ENCODE results near the gene PPM1M.
A peak's percentile ranks its signal among the peaks of the same experiment; 100 is the strongest.

The PPM1M gene

DNA sequence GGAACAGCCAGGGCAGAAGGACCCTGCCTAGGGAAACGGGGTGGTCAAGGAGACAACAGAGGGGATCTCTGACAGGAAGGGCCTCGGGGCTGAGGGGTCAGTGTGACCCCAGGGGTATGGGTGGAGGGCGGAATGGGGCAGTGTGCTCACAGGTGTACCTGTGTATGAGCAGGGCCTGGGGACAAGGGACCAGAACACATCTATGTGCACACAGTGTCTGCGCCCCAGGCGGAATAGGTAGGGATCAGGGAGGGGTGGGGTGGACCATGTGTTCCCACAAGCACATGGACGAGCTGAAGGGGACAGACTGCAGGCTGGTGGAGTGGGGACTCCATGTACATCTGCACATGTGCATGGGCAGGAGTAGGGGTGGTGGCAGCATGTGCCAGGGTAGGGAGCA lies 15.1 kb upstream of the PPM1M start:
- H3K27ac ChIP-seq (ENCODE audit: low read depth, low read length): no peak overlapping the region
- H3K9me3 ChIP-seq (ENCODE audit: control insufficient read depth in 5 of 5, low read length in 5 of 5): no peaks in the 10 kb centered on the region
- no peak overlapping the region for H3K4me3 ChIP-seq (ENCODE audit: low read depth in 1 of 5, low read length in 5 of 5)
- H3K27me3 ChIP-seq (ENCODE audit: control insufficient read depth in 5 of 5, insufficient read depth in 4 of 5, low read length in 5 of 5): no peaks in the 10 kb centered on the region
- H3K4me1 ChIP-seq (ENCODE audit: control insufficient read depth in 5 of 5, insufficient read depth in 5 of 5, low read length in 5 of 5): peaks cover 1 to 42% (median 35%) of the 10 kb centered on the region in 5 donors
- H3K9ac ChIP-seq (ENCODE audit: low read length in 5 of 5): no peak overlapping the region
- H3K36me3 ChIP-seq (ENCODE audit: control insufficient read depth in 5 of 5, insufficient read depth in 5 of 5, low read length in 5 of 5): peaks cover 0 to 73% (median 62%) of the 10 kb centered on the region in 5 donors

DNA sequence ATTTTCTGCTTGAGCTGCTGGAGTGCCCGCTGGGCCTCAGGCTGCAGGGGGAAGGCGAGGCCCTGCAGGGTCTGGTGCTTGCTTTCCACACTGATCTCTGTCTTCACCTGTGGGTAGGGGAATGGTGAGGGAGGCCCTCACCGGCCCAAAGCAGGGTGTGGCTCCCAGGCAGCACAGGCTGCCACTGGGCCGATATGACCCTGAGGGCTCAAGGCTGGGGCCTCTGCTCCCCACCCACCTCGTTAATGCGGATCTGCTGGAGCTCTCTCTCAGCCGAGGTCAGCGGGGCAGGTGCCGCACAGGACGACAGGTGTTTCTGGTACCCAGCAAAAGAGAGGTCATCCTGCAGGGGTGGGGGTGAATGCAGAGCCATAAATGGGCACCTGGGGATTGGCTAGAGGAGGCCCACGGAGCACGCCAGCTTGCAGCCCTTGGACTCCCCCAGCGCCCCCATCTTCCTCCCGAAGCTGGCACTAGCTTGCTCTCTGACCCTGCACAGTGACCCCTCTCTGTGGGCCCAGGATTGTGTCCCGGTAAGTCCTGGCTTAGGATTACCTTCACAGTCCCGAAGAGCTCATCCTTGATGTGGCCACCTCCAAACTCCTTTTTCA lies 14.6 kb upstream of the PPM1M start:
- H3K9ac ChIP-seq (ENCODE audit: low read length in 5 of 5): no peak overlapping the region
- H3K4me1 ChIP-seq (ENCODE audit: control insufficient read depth in 5 of 5, insufficient read depth in 5 of 5, low read length in 5 of 5): peaks cover 1 to 47% (median 39%) of the 10 kb centered on the region in 5 donors
- H3K27me3 ChIP-seq (ENCODE audit: control insufficient read depth in 5 of 5, insufficient read depth in 4 of 5, low read length in 5 of 5): no peaks in the 10 kb centered on the region
- no peak overlapping the region for H3K27ac ChIP-seq (ENCODE audit: low read depth, low read length)
- peaks cover 0 to 73% (median 62%) of the 10 kb centered on the region in 5 donors for H3K36me3 ChIP-seq (ENCODE audit: control insufficient read depth in 5 of 5, insufficient read depth in 5 of 5, low read length in 5 of 5)
- no peaks in the 10 kb centered on the region for H3K9me3 ChIP-seq (ENCODE audit: control insufficient read depth in 5 of 5, low read length in 5 of 5)
- H3K4me3 ChIP-seq (ENCODE audit: low read depth in 1 of 5, low read length in 5 of 5): no peak overlapping the region

DNA sequence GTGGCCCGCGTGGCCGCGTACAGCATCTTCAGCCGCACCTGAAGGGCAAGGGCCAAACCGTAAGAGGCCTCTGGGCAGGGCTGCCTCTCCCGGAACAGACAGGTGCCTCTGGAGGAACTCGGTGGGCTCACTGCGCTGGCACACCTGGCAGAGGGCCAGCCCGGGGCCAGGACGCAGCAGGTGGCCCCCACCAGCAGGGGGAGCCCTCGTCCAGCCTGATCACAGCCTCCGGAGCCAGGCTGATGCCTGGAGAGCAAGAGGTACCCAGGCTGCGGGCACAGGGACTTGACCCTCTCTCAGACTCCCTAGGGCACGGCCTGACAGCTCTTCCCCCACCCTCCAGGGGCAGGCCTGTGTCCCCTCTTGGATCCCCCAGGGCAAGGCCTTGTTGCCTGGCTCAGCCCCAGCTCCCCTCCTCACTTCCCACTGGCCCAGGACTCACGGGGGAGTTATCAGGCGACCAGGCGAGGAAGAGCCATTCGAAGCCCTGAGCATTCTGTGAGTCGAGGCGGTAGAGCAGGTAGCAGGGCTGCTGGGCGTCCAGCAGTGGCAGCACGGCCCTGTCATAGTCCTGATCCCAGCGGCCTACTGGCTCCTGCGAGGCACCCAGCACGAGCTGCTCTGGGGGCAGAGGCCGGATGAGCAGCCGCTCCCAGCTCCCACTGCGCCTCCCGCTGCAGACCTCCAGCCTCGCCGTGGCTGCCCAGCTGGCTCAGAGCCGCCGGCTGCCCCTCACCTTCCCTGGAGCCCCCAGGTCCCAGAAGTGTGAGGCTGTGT lies 13.9 kb upstream of the PPM1M start:
- H3K27me3 ChIP-seq (ENCODE audit: control insufficient read depth in 5 of 5, insufficient read depth in 4 of 5, low read length in 5 of 5): no peaks in the 10 kb centered on the region
- peaks cover 1 to 53% (median 45%) of the 10 kb centered on the region in 5 donors for H3K4me1 ChIP-seq (ENCODE audit: control insufficient read depth in 5 of 5, insufficient read depth in 5 of 5, low read length in 5 of 5)
- no peaks in the 10 kb centered on the region for H3K9me3 ChIP-seq (ENCODE audit: control insufficient read depth in 5 of 5, low read length in 5 of 5)
- peaks cover 0 to 73% (median 62%) of the 10 kb centered on the region in 5 donors for H3K36me3 ChIP-seq (ENCODE audit: control insufficient read depth in 5 of 5, insufficient read depth in 5 of 5, low read length in 5 of 5)
- H3K4me3 ChIP-seq (ENCODE audit: low read depth in 1 of 5, low read length in 5 of 5): no peak overlapping the region
- H3K27ac ChIP-seq (ENCODE audit: low read depth, low read length): no peak overlapping the region
- H3K9ac ChIP-seq (ENCODE audit: low read length in 5 of 5): peak overlapping the region in 1 of 5 donors; percentile 13

DNA sequence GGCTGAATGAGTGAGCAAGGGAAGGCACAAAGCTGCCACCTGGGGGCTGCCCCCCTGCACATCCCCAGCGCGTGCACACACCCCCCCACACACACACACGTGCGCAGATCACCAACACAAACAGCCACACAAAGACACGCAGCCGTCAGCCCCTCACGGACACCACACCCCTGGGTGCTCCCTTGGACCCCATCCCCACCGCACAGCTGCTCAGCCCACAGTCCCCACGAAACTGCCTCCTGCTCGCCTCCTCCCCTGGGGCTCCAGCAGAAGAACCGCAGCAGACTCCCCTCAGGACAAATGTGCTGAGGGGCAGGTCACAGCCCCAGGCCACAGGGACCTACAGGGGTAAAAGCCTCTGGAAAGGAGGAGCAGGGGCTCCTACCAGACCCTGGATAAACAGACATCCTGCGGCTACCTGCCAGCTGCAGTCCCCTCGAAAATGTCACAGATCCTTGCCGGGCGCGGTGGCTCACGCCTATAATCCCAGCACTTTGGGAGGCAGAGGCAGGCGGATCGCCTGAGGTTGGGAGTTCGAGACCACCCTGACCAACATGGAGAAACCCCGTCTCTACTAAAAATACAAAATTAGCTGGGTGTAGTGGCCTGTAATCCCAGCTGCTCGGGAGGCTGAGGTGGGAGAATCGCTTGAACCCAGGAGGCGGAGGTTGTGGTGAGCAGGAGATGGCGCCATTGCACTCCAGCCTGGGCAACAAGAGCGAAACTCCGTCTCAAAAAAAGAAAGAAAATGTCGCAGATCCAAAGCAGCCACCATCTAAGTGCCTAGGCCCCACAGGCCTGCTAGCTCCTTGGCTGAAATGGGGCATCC lies 13.1 kb upstream of the PPM1M start:
- Histone ChIP-seq H3K27ac (ENCODE audit: low read depth, low read length) (peak overlapping the region; percentile 72), H3K9me3 (ENCODE audit: control insufficient read depth in 5 of 5, low read length in 5 of 5) (no peaks in the 10 kb centered on the region), H3K9ac (ENCODE audit: low read length in 5 of 5) (peak overlapping the region in 2 of 5 donors; percentile 19 to 61), H3K4me3 (ENCODE audit: low read depth in 1 of 5, low read length in 5 of 5) (no peak overlapping the region), H3K4me1 (ENCODE audit: control insufficient read depth in 5 of 5, insufficient read depth in 5 of 5, low read length in 5 of 5) (peaks cover 3 to 61% (median 53%) of the 10 kb centered on the region in 5 donors), H3K27me3 (ENCODE audit: control insufficient read depth in 5 of 5, insufficient read depth in 4 of 5, low read length in 5 of 5) (no peaks in the 10 kb centered on the region), H3K36me3 (ENCODE audit: control insufficient read depth in 5 of 5, insufficient read depth in 5 of 5, low read length in 5 of 5) (peaks cover 0 to 69% (median 61%) of the 10 kb centered on the region in 5 donors)

DNA sequence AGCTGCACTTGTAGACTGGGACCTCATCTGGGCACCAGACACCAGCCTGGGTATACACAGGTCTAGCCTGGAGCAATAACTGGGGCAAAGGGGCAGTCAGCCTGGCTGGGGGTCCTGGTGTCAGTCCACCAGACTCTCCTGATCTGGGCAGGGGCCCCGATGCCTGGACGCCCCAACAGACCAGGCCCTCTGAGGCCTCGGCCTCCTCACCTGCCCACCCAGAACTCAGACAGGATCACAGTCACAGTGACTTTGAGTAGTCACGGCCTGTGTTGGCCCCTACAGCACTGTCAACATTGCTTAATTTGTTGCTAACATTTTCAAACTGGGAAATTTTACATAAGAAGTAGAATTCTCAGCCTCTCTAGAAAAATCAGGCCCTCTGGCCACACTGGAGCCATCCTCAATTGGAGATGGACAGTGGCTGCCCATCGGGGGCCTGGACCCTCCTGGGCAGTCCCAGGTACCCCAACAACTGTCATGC lies 12.4 kb upstream of the PPM1M start:
- peak overlapping the region in 1 of 5 donors; percentile 61 for H3K9ac ChIP-seq (ENCODE audit: low read length in 5 of 5)
- H3K4me1 ChIP-seq (ENCODE audit: control insufficient read depth in 5 of 5, insufficient read depth in 5 of 5, low read length in 5 of 5): peaks cover 5 to 67% (median 59%) of the 10 kb centered on the region in 5 donors
- H3K27ac ChIP-seq (ENCODE audit: low read depth, low read length): peak overlapping the region; percentile 72

DNA sequence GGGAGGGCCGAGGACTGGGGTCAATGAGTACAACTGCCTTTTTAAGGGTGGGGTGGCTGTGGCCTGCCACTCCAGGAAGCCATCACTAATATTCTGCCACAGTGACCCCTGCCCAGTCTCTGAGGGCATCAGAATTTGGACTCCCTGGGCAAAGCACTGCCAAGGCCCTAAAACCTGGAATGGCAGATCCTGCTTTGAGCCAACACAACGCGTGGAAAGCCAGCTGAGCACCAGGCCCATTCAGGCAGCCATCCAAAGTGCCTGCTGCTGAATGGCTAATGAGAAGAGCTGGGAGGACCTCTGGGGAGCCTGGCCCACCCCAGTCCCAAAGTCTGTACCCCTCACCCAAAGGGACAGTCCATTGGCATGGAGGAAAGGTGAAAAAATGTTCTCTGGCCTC lies 11.6 kb upstream of the PPM1M start:
- Histone ChIP-seq H3K27ac (ENCODE audit: low read depth, low read length) (peak overlapping the region; percentile 43), H3K9me3 (ENCODE audit: control insufficient read depth in 5 of 5, low read length in 5 of 5) (no peaks in the 10 kb centered on the region), H3K27me3 (ENCODE audit: control insufficient read depth in 5 of 5, insufficient read depth in 4 of 5, low read length in 5 of 5) (no peaks in the 10 kb centered on the region), H3K4me3 (ENCODE audit: low read depth in 1 of 5, low read length in 5 of 5) (no peak overlapping the region), H3K36me3 (ENCODE audit: control insufficient read depth in 5 of 5, insufficient read depth in 5 of 5, low read length in 5 of 5) (peaks cover 0 to 54% (median 48%) of the 10 kb centered on the region in 5 donors), H3K4me1 (ENCODE audit: control insufficient read depth in 5 of 5, insufficient read depth in 5 of 5, low read length in 5 of 5) (peaks cover 9 to 73% (median 65%) of the 10 kb centered on the region in 5 donors), H3K9ac (ENCODE audit: low read length in 5 of 5) (peak overlapping the region in 2 of 5 donors; percentile 2 to 36)

More for the DNA sequence above, 12.4 kb upstream of the PPM1M start:
- Histone ChIP-seq H3K36me3 (ENCODE audit: control insufficient read depth in 5 of 5, insufficient read depth in 5 of 5, low read length in 5 of 5) (peaks cover 0 to 63% (median 55%) of the 10 kb centered on the region in 5 donors), H3K4me3 (ENCODE audit: low read depth in 1 of 5, low read length in 5 of 5) (no peak overlapping the region), H3K9me3 (ENCODE audit: control insufficient read depth in 5 of 5, low read length in 5 of 5) (no peaks in the 10 kb centered on the region), H3K27me3 (ENCODE audit: control insufficient read depth in 5 of 5, insufficient read depth in 4 of 5, low read length in 5 of 5) (no peaks in the 10 kb centered on the region)

DNA sequence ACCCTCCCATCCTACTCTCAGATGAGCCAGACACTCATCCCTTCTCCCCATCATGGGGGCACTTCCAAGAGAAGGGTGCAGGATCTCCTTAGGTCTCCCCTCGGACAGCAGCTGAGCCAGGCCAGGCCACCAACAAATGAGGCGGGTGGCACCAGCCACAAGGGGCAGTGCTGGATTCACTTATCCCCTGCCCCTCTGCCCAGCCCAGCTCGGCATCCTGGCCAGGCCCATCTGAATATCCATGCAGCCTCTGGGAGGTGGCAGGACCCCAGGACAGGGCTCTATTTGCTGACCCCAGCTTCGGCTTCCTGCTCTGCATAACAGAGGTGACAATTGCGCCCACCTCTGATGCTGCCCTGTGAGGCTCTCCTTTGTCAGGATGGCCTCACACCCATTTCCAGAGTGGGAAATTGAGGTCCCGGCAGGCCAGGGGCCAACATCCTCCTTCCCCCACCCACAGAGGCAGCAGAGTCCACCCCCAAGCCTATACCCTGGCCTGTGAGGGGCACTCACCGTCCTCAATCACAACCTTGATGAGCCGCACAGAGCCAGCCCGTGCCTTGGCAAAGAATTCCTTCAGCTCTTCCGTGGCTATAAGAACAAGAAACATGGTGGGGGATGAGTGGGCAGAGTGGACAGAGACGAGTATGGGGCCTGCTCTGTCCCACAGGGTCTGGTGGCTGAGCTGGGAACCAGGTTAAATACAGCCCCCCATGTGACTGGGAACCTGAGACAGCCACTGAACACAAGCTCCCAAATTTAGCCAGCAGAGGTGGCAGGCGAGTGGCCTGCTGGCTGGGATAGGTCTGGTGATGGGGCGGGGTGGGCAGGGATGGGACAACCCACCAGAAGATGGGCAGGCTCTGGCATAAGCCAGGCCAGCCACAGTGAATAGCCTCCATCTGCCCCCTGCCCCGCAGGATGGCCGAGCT lies 10.8 kb upstream of the PPM1M start:
- Histone ChIP-seq H3K4me1 (ENCODE audit: control insufficient read depth in 5 of 5, insufficient read depth in 5 of 5, low read length in 5 of 5) (peaks cover 9 to 80% (median 72%) of the 10 kb centered on the region in 5 donors), H3K27me3 (ENCODE audit: control insufficient read depth in 5 of 5, insufficient read depth in 4 of 5, low read length in 5 of 5) (no peaks in the 10 kb centered on the region), H3K9me3 (ENCODE audit: control insufficient read depth in 5 of 5, low read length in 5 of 5) (no peaks in the 10 kb centered on the region), H3K9ac (ENCODE audit: low read length in 5 of 5) (peak overlapping the region in 3 of 5 donors; percentile 2 to 36 (median 35)), H3K4me3 (ENCODE audit: low read depth in 1 of 5, low read length in 5 of 5) (no peak overlapping the region), H3K27ac (ENCODE audit: low read depth, low read length) (peak overlapping the region; percentile 43), H3K36me3 (ENCODE audit: control insufficient read depth in 5 of 5, insufficient read depth in 5 of 5, low read length in 5 of 5) (peaks cover 0 to 46% (median 39%) of the 10 kb centered on the region in 5 donors)

DNA sequence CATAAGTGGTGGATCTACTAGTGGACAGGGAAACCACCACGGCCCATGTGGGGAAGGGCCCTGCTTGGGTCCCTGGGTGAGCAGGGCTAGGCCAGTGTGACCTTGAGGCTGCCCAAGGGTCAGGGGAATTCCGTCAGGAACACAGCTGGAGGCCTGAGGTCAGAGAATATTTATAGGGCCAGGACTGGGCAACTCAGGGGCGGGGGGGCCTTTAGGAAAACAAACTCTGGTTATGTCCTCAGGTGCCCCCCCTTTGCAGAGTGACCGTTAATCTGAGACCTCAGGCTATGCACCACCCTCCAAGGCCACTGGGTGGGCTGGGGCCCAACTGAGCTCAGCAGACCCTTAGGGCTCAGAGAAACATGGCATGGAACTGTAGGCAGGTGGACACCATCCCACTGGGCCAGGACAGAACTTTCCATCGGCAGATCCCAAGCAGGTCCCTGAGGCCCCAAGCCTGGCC lies 9.1 kb upstream of the PPM1M start:
- H3K27ac ChIP-seq (ENCODE audit: low read depth, low read length): peak overlapping the region; percentile 96
- H3K36me3 ChIP-seq (ENCODE audit: control insufficient read depth in 5 of 5, insufficient read depth in 5 of 5, low read length in 5 of 5): peaks cover 0 to 30% (median 23%) of the 10 kb centered on the region in 5 donors
- H3K4me1 ChIP-seq (ENCODE audit: control insufficient read depth in 5 of 5, insufficient read depth in 5 of 5, low read length in 5 of 5): peaks cover 9 to 89% (median 83%) of the 10 kb centered on the region in 5 donors
- H3K9me3 ChIP-seq (ENCODE audit: control insufficient read depth in 5 of 5, low read length in 5 of 5): no peaks in the 10 kb centered on the region
- no peaks in the 10 kb centered on the region for H3K27me3 ChIP-seq (ENCODE audit: control insufficient read depth in 5 of 5, insufficient read depth in 4 of 5, low read length in 5 of 5)
- H3K9ac ChIP-seq (ENCODE audit: low read length in 5 of 5): peak overlapping the region in 4 of 5 donors; percentile 23 to 78 (median 62)
- peak overlapping the region in 2 of 5 donors; percentile 46 to 86 for H3K4me3 ChIP-seq (ENCODE audit: low read depth in 1 of 5, low read length in 5 of 5)
